HG03135 (cell line): ENCODE measurements around the gene PCSK2.
"Not testable (repeated sequence)": the region's sequence is repeated elsewhere in the genome, so short reads cannot be mapped to it uniquely, and the experiment has no call there.

ENCODE experiments used
- ATAC-seq: cut with Tn5 transposase; IDR thresholded peaks from one replicate; pipeline ENCODE4 v1.9.1; 2021; ENCODE audit warnings: mild to moderate bottlenecking, moderate library complexity; ENCODE audit not compliant: unreplicated experiment

Gene PCSK2, protein sequence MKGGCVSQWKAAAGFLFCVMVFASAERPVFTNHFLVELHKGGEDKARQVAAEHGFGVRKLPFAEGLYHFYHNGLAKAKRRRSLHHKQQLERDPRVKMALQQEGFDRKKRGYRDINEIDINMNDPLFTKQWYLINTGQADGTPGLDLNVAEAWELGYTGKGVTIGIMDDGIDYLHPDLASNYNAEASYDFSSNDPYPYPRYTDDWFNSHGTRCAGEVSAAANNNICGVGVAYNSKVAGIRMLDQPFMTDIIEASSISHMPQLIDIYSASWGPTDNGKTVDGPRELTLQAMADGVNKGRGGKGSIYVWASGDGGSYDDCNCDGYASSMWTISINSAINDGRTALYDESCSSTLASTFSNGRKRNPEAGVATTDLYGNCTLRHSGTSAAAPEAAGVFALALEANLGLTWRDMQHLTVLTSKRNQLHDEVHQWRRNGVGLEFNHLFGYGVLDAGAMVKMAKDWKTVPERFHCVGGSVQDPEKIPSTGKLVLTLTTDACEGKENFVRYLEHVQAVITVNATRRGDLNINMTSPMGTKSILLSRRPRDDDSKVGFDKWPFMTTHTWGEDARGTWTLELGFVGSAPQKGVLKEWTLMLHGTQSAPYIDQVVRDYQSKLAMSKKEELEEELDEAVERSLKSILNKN

DNA sequence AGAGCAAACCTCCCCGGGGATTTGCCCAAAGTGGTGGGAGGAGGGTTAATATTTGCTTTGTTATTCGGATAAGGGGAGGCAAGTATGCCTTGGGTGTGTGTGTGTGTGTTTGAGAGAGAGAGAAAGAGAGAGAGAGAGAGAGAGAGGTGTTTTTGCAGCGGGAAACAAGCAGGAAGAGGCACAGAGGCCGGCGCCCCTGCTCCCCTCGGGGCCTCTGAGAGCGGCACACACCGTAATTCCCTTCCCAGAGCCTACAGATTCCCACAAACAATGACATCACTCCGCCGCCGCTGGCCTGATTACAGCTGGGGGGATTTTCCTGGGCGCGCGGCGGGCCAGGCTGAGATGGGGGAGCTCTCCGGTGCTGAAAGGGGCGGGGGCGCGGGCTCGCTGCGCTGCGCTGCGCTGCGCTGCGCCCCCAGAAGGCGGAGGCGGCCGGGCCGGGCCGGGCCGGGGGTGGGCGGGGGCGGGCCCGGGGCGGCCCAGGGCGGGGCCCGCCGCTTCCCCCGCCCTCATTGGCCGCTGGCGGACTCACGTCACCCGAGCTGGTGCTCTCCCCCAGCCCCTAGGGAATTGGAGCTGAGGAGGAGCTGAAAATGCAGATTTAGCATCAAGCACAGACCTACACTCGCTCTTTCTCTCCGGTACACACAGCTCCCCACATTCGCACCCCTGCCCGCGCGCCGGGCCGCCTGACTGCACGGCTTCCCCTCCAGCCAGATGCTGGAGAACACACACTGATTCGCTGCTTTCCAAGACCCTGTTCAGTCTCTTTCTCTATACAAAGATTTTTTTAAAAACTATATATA lies at the start of gene PCSK2:
Gene PCSK2, plus strand, starts transcription at position 631 of the 809 bp plus-strand sequence. CDS start 266 bp downstream, outside the sequence.
- ATAC-seq: no peak

DNA sequence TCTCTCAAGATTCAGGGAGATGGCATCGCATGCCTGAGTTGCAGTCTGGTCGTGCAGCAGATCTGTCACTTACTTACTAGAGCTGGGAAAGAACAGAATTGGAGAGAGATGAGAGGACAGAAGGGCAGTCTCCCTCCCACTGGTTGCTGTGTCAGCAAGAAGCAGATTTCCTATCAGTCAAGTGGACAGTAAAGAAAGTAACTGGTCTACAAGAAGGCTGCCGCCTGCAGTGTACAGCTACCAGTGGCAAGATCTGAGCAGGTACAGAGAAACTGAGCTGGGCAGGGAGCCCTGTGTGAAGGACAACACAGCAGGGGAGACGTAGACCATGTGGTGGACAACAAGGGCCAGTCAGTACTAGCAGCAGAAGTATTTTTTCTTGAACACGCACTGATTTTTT lies 49.5 kb upstream of the PCSK2 start:
- ATAC-seq: no peak

DNA sequence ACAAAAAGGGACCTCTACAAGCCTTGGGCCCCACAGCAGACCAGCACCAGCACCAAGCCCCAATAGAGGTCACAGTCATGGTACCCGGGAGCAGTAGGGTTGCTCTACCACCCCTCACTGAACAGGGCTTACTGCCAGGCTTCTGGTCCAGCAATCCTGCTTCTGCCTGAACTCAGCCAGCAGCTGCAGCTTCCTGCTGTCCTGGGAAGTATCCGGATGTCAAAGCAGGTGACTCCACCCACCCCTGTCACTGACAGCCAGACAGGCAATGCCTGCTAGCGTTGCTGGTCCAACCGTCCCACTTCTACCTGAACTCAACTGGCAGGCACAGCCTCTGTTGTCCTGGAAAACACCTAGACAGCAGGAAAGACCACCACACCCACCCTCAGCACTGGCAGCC lies 47.0 kb upstream of the PCSK2 start:
- ATAC-seq: no peak

DNA sequence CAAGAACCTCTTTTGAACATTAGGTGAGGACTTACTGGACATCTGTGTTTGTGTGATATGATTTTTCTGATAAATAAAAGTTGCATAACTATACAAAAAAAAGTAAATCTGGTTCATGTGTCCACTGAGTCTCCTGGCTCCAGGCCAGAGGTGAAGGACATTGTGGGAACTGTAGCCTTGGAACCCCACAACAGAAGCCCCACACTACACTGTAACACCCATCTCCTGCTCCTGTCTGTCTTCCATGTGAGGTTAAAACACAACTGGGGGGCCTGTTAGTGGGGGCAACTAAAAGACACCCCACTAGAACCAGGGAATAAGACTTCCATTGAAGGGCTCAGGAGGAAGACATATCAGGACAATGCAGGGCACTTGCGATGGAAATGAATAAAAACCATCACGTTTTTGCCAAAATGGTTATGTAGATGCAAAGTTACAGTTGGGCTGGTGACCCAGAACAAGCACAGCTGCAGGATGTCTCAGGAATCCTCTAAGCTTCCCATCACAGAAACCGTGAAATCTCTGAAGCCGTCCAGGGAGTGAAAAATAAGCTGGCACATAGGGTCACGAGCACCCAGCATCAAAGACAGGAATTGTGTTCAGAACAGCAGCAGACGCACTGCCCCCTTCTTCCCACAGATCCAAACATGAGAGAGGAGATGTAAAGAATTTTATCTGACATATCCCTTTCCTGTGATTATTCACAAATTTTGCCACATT lies 36.7 kb upstream of the PCSK2 start:
- ATAC-seq: no peak

DNA sequence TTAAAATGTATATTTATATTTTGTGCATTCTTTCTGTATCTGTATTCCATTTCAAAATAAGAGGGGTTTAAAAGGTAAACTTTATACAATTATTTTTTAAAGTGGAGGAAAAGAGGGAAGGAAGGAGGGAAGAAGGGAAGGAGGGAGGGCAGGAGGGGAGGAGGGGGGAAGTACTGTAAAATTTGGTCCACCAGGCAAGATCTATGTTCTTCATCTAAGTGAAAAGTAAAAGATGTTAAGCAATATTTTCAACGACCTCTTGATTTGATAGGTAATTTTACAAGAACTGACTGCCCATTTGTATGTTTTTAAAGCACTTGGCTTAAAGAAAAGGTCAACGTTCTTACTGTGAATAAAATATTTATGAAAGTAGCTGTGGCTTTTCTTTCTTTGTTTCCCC lies 29.8 kb upstream of the PCSK2 start:
- ATAC-seq: no peak

DNA sequence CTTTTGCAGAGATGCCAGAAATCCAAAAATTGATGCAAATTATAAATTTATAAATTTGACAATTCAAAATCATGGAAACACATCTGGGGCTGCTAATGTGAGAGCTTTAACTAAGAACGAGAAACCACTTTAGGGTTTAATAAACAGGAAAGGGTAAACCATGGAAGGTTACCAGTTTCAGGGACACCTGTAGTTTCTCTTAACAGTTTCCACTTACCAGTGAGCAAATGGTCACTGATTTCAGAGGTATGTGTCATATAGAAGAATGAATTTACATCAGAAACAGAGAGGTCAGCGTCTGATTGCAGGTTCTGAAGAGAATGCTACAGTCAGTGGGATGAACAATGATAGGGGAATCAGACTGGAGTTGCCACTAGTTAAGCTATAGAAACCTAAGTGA lies 24.8 kb upstream of the PCSK2 start:
- no peak for ATAC-seq

DNA sequence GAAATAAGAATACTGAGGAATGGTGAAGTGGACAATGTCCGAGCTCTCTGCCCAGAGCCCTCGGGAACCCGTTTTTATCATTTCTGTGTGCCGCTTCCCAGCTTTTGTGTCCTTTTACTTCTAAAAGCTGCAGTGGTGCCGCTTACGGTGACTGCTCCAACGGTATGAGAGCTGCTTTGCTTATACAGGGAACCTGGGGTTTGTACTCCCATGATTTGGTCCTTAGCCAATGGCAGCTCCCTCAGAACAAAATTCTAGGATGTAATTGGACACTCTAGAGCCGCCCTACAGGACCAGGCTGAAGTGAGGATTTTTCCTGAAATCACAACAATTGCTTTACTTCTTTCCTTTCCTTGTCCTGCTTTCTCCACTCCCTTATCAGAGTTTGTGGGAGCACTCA lies 24.2 kb upstream of the PCSK2 start:
- ATAC-seq: no peak

DNA sequence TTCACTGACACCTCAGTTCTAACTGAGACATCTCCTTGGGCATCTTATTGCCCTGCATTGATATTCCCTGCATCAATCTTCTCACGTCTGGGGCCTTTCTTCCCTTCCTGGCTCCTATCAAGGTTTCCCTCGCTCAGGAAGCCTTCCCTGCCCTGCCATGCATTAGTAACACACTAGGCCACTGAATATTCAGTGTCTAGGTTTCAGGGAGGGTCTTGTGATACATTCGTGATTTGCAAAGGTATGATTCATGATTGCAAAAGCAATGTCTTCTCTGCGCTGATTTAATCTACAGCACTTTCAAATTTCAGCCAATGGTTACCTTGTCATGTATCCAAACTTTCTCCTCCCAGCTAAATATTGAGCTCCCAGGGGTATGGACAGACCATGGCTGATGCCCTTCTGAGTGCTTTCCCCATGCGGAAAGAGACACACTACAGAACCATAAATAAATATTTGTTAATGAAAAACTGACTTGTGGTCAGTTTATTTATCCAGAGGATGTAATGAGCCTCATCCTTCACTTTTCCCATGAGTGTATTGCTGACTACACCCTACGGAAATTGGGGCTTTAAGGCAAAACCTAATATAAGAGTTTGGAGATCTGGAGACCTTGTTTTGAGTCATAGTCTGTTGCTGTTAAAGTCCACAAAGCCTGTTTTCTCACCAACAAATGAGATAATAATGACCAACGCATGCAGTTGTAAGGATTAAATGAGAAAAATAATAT lies 21.6 kb upstream of the PCSK2 start:
- ATAC-seq: no peak

DNA sequence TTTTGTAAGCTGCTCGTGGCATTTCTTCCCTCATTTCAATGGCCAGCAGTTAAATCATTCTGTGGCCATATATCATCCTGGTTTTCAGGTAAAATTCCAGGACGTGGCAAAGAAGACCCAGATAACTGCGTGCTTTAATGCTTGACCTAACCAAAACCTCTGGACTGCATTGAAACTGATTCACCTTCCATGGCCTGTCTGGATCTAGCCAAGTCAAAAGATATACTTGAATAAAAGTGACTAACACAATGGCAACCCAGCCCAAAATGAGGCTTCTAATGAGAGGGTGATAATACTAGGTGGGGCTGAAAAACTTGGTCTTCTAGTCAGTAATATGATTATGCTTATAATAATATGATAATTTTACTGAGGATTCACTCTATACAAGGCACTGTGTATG lies 16.5 kb upstream of the PCSK2 start:
- ATAC-seq: no peak

DNA sequence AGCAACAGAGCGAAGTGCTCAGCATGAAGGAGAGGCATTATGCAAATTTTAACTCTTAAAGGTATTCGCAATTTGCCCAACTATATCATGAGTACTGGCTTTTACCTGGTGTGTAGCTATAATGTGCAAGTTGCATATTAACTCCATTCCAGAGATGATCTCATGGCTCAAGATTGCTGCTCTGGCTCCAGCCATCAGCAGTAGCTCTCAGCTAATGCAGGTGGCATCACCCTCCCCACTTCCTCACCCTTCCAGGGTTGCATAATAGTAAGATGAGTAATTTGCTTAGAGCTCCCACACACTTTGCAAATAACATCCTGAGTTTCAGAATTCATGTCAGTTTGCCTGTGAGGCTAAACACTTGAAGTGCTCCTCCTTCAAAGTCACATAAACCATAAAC lies 15.9 kb upstream of the PCSK2 start:
- no peak for ATAC-seq

DNA sequence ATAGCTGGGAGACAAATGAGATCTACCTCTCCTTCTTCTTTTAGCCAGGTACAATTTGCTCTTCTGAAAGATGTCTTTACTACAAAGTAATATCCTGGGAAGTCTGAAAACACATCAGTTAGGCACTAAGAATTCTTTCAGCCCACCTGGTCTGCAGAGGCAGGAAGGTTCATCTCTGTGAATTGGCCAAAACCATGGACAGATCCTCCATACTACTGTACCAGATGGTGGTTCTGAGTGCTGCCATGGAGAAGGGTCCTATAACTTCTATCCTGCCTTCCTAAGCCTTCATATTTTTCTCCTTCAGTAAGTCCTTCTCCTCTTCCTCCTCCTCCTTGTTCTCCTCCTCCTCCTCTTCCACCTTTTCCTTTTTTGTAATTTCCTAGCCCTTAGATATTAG lies 11.7 kb upstream of the PCSK2 start:
- ATAC-seq: no peak

DNA sequence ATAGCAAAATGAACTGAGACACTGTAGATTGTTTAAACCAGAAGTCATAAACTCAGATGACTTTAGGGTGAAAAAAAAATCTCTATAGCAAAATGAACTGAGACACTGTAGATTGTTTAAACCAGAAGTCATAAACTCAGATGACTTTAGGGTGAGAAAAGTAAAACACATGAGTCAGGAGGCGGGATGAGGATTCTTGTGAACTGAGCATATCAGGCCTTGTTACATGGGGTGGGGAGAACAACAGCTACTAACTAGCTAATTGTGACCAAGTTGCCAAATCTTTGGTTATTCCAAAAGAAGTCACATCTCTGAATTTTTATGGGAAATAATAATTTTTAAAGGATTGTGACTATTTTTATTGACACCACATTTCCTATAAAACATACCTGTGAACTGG lies 7.0 kb upstream of the PCSK2 start:
- ATAC-seq: not testable (repeated sequence)

DNA sequence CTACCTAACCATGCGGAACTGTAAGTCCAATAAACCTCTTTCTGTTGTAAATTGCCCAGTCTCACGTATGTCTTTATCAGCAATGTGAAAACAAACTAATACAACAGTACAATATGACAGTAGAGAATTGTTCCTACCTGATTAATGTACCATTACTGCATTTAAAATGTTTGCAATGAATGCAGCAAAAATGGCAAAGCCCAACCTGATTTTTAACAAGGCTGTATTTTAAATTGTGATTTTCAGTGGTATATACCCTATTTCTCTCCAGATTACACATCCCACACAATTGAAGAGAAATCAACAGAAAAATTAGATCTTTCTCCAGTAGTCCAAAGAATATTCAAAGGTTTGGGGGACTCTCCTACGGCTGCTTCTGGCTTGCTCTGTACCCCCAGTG lies 3.3 kb upstream of the PCSK2 start:
- ATAC-seq: no peak

DNA sequence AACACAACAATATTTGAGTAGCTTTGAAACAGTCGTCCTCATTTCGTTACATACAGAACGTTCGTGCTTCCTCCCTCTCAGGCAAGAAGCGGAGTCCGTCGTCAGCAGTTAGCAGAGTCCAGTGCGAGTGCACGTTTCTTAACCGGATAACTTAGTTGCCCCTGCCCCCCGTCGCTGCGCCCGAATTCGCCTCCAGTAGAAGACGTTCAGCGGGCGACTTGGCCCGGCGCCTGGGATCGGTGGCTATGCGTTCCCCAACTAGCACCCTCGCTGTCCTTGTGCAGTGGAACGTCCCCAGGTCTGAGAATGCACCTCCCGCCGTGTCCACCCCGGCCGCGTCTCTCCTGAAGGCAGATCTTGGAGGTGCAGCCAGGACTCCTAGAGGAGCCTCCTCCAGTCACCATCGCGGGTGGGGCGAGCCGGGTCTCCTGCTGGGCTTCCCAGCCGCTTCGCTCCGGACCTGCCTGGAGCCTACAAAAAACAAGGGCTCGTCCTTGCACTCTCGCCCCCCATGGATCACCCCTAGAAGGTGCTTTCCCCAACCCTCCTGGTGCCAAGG lies 910 bp upstream of the PCSK2 start:
- no peak for ATAC-seq

DNA sequence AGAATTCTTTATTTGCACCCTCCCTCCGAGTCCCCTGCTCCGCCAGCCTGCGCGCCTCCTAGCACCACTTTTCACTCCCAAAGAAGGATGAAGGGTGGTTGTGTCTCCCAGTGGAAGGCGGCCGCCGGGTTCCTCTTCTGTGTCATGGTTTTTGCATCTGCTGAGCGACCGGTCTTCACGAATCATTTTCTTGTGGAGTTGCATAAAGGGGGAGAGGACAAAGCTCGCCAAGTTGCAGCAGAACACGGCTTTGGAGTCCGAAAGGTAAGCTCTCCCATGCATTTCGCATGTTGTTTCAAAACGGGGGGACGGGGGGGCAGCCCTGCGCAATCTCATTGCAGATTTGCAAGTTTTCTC lies 357 bp downstream of the PCSK2 start:
- ATAC-seq: no peak

DNA sequence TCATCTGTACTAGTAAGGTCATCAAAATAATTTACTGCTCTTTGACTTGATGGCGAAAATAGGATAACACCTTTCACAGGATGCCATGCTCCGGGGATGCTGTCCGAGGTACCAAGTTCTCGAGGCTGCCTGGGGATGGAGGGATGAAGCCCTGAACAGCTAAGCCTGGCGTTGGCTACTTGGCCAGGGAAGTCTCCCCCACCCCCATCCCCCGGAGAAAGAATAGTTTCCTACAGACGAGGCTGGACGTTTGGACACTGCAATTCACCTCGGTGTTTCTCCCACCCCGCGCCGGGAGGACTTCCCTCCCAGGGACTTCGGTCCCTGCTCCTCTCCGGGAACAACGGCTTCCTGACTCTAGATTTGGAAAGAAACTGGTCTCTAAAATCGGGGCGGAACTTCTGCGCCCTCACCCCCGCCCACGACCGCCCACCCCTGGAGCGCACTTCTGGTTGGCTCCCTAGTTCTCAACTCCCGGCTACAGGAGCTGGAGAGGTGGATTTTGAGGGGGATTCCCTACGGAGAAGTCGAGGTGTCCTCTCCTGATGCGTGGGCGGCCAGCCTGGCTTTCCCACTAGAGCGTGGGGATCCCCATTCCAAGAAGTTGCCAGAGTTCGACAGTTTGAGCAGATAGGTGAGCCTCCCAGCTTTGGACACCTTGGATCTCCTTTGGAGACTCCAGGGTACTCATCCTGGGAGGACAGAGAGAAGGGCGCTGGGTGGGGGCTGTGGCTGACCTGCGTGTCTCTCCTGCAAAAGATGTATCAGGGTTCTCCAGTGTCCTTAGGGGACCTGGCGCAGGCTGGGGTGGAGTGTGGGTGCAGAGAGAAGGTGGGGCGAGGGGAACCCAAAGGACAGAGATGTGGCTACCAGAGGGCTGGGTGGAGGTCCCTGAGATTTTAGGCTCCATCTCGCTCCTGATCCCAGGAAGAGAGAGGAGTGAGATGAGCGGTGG lies 1.1 kb downstream of the PCSK2 start:
- ATAC-seq: no peak

DNA sequence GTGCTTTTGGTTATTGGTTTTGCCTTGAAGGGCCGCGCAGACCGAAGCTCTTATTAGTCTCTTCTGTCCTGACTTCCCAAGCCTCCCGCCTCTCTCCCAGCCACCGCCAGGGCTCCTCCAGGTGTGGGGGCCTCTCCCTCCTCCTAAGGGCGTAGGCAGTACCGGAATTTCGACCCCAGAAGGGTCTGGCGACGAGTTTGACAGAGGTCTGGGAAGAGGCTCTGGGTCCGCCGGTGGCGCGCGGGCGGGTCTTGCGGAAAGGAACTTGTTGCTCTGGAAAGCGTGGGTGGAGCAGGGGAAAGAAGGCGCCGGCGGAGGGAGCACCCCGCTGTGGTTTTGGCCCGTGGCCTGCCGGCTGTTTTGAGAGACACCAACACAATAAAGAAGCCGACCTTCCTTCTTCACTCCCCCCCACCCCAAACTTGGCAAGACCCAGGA lies 1.8 kb downstream of the PCSK2 start:
- ATAC-seq: no peak

DNA sequence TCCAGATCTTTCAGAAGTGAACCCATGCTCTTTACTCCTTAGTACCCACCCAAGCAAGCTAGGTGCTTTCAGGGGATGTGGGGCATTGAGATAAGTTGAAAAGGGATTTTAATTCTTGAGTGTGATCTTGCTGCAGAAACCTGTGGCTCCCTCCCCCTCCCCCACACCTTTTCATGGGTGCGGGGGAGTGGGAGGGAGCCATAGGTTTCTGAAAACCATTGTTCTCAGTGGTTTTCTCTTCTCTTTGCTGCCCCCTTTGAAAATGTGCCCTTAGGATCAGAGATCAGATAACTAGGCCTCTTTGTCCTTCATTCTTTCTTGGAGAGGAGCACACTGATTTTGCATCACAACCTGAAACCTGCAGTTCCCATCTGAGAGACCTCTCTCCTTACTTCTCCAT lies 2.4 kb downstream of the PCSK2 start:
- no peak for ATAC-seq

DNA sequence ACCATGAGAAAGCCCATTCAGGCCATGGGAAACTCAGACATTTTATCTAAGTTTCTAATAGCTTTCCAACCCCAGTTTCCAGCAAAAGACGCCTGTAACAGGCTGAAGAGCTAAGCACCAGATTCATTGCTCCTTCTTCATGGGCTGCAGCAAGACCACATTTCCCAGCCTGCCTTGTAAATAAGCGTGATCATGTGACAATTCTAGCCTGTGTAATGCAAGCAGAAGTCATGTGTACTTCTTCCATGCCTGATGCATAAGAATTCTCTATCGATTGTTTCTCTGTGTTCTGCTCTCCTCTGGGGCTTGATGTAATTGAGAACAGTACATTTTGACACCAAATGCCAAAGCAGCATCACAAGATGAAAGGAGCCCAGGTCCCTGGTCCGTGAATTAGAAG lies 6.8 kb downstream of the PCSK2 start:
- ATAC-seq: no peak
